ENCODE measurements around the gene ADCY2.

Gene ADCY2

DNA sequence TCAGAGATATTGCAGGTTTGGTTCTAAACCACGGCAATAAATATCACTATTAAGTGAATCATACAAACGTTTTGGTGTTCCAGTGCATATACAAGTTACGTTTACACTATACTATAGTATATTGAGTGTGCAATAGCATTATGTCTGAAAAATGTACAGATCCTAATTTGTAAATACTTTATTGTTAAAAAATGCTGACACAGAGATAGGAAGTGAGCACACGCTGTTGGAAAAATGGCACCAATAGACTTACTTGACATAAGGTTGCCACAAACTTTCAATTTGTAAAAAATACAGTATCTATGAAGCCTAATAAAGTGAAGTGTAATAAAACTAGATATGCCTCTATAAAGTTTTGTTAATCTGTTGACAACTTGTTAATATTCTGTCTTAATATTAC is 439.0 kb downstream of the ADCY2 start:
- no peak overlapping the region for H3K4me2 ChIP-seq (ENCODE audit: low read length, poor library complexity, severe bottlenecking)
- H3K79me1 ChIP-seq (replicated peaks; ENCODE audit: low read length, poor library complexity, severe bottlenecking) = no peaks in the 10 kb centered on the region
- H3K4ac ChIP-seq (ENCODE audit: low read depth in 1 of 2, low read length in 2 of 2) = no peak overlapping the region
- no peak overlapping the region for H3K23ac ChIP-seq (ENCODE audit: low read length in 2 of 2)
- H4K91ac ChIP-seq (ENCODE audit: low read length) = no peak overlapping the region
- no CpG with 5 or more reads among the region's 4 CpGs for WGBS
- no peak overlapping the region for H2BK15ac ChIP-seq (ENCODE audit: low read depth, poor library complexity, severe bottlenecking)
- H2BK5ac ChIP-seq (ENCODE audit: low read depth, low read length, poor library complexity, severe bottlenecking) = no peak overlapping the region
- no peak for DNase-seq
- H3K4me3 ChIP-seq (ENCODE audit: insufficient read depth in 1 of 2, low read depth in 1 of 2, low read length in 2 of 2) = no peak overlapping the region
- no peak overlapping the region for H3K18ac ChIP-seq (ENCODE audit: low read depth in 1 of 2, low read length in 2 of 2)
- no peak overlapping the region for H3K9ac ChIP-seq (ENCODE audit: low read length)
- H3K27me3 ChIP-seq (ENCODE audit: control insufficient read depth in 1 of 2, insufficient read depth in 1 of 2, low read length in 2 of 2) = peaks cover 6 to 10% of the 10 kb centered on the region in 2 experiments
- H3K27ac ChIP-seq (ENCODE audit: low read length, poor library complexity, severe bottlenecking) = no peak overlapping the region
- no peaks in the 10 kb centered on the region for H3K36me3 ChIP-seq (ENCODE audit: control insufficient read depth in 1 of 2, insufficient read depth in 2 of 2, low read depth in 1 of 2, low read length in 2 of 2)
- H2BK12ac ChIP-seq (ENCODE audit: low read length in 2 of 2) = no peak overlapping the region
- H3K9me3 ChIP-seq (ENCODE audit: control insufficient read depth, low read length) = no peaks in the 10 kb centered on the region
- H2AFZ ChIP-seq (ENCODE audit: low read depth, low read length) = no peak overlapping the region
- H2AK5ac ChIP-seq (ENCODE audit: low read length, severe bottlenecking) = no peak overlapping the region
- H3K4me1 ChIP-seq (ENCODE audit: control insufficient read depth, insufficient read depth, low read depth, low read length) = peaks cover 4% of the 10 kb centered on the region
- H4K8ac ChIP-seq (ENCODE audit: low read length) = no peak overlapping the region
- no peak overlapping the region for H2BK120ac ChIP-seq (ENCODE audit: low read depth, low read length)
- no peak overlapping the region for H3K14ac ChIP-seq (ENCODE audit: low read length in 2 of 2)

DNA sequence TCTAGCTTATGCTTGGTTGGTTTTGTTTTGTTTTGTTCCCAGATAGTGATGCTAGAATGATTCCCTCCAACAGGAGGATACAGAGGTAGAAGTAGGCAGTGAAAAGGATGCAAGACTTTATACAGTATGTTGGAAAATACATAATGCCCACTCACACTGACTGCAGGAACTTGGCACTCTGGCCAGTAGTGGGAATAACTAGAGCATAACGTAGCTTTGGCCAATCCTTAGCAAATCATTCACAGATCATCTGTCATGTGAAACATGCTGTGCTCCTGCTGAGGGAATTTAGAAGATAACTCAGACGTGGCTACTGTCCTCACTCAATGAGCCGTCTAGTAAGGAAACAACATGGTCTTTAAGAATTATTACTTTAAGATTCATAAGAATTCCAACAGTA is 441.5 kb downstream of the ADCY2 start:
- H3K4me1 ChIP-seq (ENCODE audit: control insufficient read depth, insufficient read depth, low read depth, low read length) = peaks cover 4% of the 10 kb centered on the region
- WGBS = 78% methylated on average over 3 of the region's 3 CpGs
- no peak overlapping the region for H4K91ac ChIP-seq (ENCODE audit: low read length)
- H2AFZ ChIP-seq (ENCODE audit: low read depth, low read length) = no peak overlapping the region
- no peak overlapping the region for H2BK12ac ChIP-seq (ENCODE audit: low read length in 2 of 2)
- H2AK5ac ChIP-seq (ENCODE audit: low read length, severe bottlenecking) = no peak overlapping the region
- H2BK15ac ChIP-seq (ENCODE audit: low read depth, poor library complexity, severe bottlenecking) = no peak overlapping the region
- no peak overlapping the region for H3K18ac ChIP-seq (ENCODE audit: low read depth in 1 of 2, low read length in 2 of 2)
- no peaks in the 10 kb centered on the region for H3K36me3 ChIP-seq (ENCODE audit: control insufficient read depth in 1 of 2, insufficient read depth in 2 of 2, low read depth in 1 of 2, low read length in 2 of 2)
- H3K4me2 ChIP-seq (ENCODE audit: low read length, poor library complexity, severe bottlenecking) = no peak overlapping the region
- DNase-seq = no peak
- no peaks in the 10 kb centered on the region for H3K27me3 ChIP-seq (ENCODE audit: control insufficient read depth in 1 of 2, insufficient read depth in 1 of 2, low read length in 2 of 2)
- H3K23ac ChIP-seq (ENCODE audit: low read length in 2 of 2) = no peak overlapping the region
- H3K9me3 ChIP-seq (ENCODE audit: control insufficient read depth, low read length) = no peaks in the 10 kb centered on the region
- H2BK120ac ChIP-seq (ENCODE audit: low read depth, low read length) = no peak overlapping the region
- H3K4me3 ChIP-seq (ENCODE audit: insufficient read depth in 1 of 2, low read depth in 1 of 2, low read length in 2 of 2) = no peak overlapping the region
- no peak overlapping the region for H2BK5ac ChIP-seq (ENCODE audit: low read depth, low read length, poor library complexity, severe bottlenecking)
- peak overlapping the region; percentile 83 for H3K27ac ChIP-seq (ENCODE audit: low read length, poor library complexity, severe bottlenecking)
- H3K79me1 ChIP-seq (replicated peaks; ENCODE audit: low read length, poor library complexity, severe bottlenecking) = no peaks in the 10 kb centered on the region
- no peak overlapping the region for H3K4ac ChIP-seq (ENCODE audit: low read depth in 1 of 2, low read length in 2 of 2)
- no peak overlapping the region for H4K8ac ChIP-seq (ENCODE audit: low read length)
- no peak overlapping the region for H3K14ac ChIP-seq (ENCODE audit: low read length in 2 of 2)
- H3K9ac ChIP-seq (ENCODE audit: low read length) = no peak overlapping the region

DNA sequence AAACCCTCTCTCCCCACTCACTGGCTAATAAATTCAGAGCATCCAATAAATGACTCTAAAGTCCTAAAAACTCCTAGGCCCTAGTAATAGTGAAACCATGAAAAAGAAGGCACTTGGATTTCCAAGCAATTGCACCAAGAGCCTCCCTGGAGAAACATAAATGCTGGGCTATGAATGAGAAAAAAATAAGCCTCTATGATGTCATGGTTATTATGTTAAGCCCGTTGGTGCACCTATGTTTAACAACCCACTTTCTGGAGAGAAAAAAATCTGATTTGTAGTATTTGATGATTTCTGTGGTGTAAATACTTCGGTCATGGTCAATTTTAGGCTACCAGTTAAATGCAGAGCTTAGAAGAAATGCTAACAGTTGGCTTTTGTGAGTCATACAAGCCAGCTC is 446.6 kb downstream of the ADCY2 start:
- DNase-seq = no peak
- Histone ChIP-seq H2BK15ac (ENCODE audit: low read depth, poor library complexity, severe bottlenecking) (no peak overlapping the region), H2AFZ (ENCODE audit: low read depth, low read length) (no peak overlapping the region), H3K79me1 (replicated peaks; ENCODE audit: low read length, poor library complexity, severe bottlenecking) (no peaks in the 10 kb centered on the region), H2BK12ac (ENCODE audit: low read length in 2 of 2) (no peak overlapping the region), H3K4me1 (ENCODE audit: control insufficient read depth, insufficient read depth, low read depth, low read length) (peaks cover 4% of the 10 kb centered on the region), H3K27ac (ENCODE audit: low read length, poor library complexity, severe bottlenecking) (no peak overlapping the region), H3K36me3 (ENCODE audit: control insufficient read depth in 1 of 2, insufficient read depth in 2 of 2, low read depth in 1 of 2, low read length in 2 of 2) (no peaks in the 10 kb centered on the region), H3K4me3 (ENCODE audit: insufficient read depth in 1 of 2, low read depth in 1 of 2, low read length in 2 of 2) (no peak overlapping the region), H3K4ac (ENCODE audit: low read depth in 1 of 2, low read length in 2 of 2) (no peak overlapping the region), H4K91ac (ENCODE audit: low read length) (no peak overlapping the region), H2AK5ac (ENCODE audit: low read length, severe bottlenecking) (no peak overlapping the region), H2BK120ac (ENCODE audit: low read depth, low read length) (no peak overlapping the region), H3K9me3 (ENCODE audit: control insufficient read depth, low read length) (no peaks in the 10 kb centered on the region), H3K9ac (ENCODE audit: low read length) (no peak overlapping the region), H3K4me2 (ENCODE audit: low read length, poor library complexity, severe bottlenecking) (no peak overlapping the region), H3K14ac (ENCODE audit: low read length in 2 of 2) (no peak overlapping the region), H3K23ac (ENCODE audit: low read length in 2 of 2) (no peak overlapping the region), H2BK5ac (ENCODE audit: low read depth, low read length, poor library complexity, severe bottlenecking) (no peak overlapping the region), H3K18ac (ENCODE audit: low read depth in 1 of 2, low read length in 2 of 2) (no peak overlapping the region), H4K8ac (ENCODE audit: low read length) (no peak overlapping the region), H3K27me3 (ENCODE audit: control insufficient read depth in 1 of 2, insufficient read depth in 1 of 2, low read length in 2 of 2) (peaks cover 35 to 49% of the 10 kb centered on the region in 2 experiments)
- WGBS = 61% methylated on average over 2 of the region's 2 CpGs

DNA sequence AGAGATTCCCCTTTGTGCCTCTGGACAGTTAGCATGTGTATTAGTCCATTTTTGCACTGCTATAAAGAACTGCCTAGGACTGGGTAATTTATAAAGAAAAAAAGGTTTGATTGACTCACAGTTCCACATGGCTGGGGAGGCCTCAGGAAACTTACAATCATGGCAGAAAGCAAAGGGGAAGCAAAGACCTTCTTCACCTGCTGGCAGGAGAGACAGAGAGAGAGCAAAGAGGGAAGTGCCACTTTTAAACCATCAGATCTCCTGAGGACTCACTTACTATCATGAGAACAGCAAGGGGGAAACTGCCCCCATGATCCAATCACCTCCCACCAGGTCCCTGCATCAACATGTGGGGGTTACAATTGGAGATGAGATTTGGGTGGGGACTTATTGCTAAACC is 449.0 kb downstream of the ADCY2 start:
- Histone ChIP-seq H2BK12ac (ENCODE audit: low read length in 2 of 2) (no peak overlapping the region), H3K14ac (ENCODE audit: low read length in 2 of 2) (no peak overlapping the region), H2BK15ac (ENCODE audit: low read depth, poor library complexity, severe bottlenecking) (no peak overlapping the region), H2AK5ac (ENCODE audit: low read length, severe bottlenecking) (no peak overlapping the region), H3K18ac (ENCODE audit: low read depth in 1 of 2, low read length in 2 of 2) (no peak overlapping the region), H3K27me3 (ENCODE audit: control insufficient read depth in 1 of 2, insufficient read depth in 1 of 2, low read length in 2 of 2) (peaks cover 41 to 69% of the 10 kb centered on the region in 2 experiments), H3K4me3 (ENCODE audit: insufficient read depth in 1 of 2, low read depth in 1 of 2, low read length in 2 of 2) (no peak overlapping the region), H3K4ac (ENCODE audit: low read depth in 1 of 2, low read length in 2 of 2) (no peak overlapping the region), H3K4me1 (ENCODE audit: control insufficient read depth, insufficient read depth, low read depth, low read length) (peaks cover 6% of the 10 kb centered on the region), H3K79me1 (replicated peaks; ENCODE audit: low read length, poor library complexity, severe bottlenecking) (no peaks in the 10 kb centered on the region), H4K91ac (ENCODE audit: low read length) (no peak overlapping the region), H3K4me2 (ENCODE audit: low read length, poor library complexity, severe bottlenecking) (no peak overlapping the region), H4K8ac (ENCODE audit: low read length) (no peak overlapping the region), H3K27ac (ENCODE audit: low read length, poor library complexity, severe bottlenecking) (no peak overlapping the region), H3K23ac (ENCODE audit: low read length in 2 of 2) (no peak overlapping the region), H2BK120ac (ENCODE audit: low read depth, low read length) (no peak overlapping the region), H2BK5ac (ENCODE audit: low read depth, low read length, poor library complexity, severe bottlenecking) (no peak overlapping the region), H3K9me3 (ENCODE audit: control insufficient read depth, low read length) (no peaks in the 10 kb centered on the region), H3K36me3 (ENCODE audit: control insufficient read depth in 1 of 2, insufficient read depth in 2 of 2, low read depth in 1 of 2, low read length in 2 of 2) (no peaks in the 10 kb centered on the region), H2AFZ (ENCODE audit: low read depth, low read length) (no peak overlapping the region), H3K9ac (ENCODE audit: low read length) (no peak overlapping the region)
- DNase-seq = no peak
